OCI-LY3 (cell line): ENCODE results near the gene SLC4A9.

Experiments
- CTCF ChIP-seq: fragments of 200-600, 300-600 bp; sonication (generic); IDR thresholded peaks from 2 replicates; pipeline ENCODE4 v1.5.1; 2014; ENCODE audit warnings: antibody characterized with exemption, low read length, low read depth
- EZH2phosphoT487 ChIP-seq: fragments of 200-600 bp; shearing (Covaris generic); IDR thresholded peaks from 2 replicates; pipeline ENCODE4 v1.6.1; 2018; ENCODE audit warnings: antibody characterized with exemption, mixed run types, low read depth

- TF ChIP-seq CTCF, result no peak
- no peak for TF ChIP-seq EZH2phosphoT487
Measured at GRCh38 chr5:140337880-140338279, 22.1 kb upstream of the SLC4A9 start.
